ENCODE measurements around the gene RLN2. TPM values are rescaled to one million over a fixed set of nuclear protein-coding genes. Genes with fewer than 3 reads are reported as not detected.
"Not testable (repeated sequence)": the region's sequence is repeated elsewhere in the genome, so short reads cannot be mapped to it uniquely, and the experiment has no call there.

RLN2 gene, protein sequence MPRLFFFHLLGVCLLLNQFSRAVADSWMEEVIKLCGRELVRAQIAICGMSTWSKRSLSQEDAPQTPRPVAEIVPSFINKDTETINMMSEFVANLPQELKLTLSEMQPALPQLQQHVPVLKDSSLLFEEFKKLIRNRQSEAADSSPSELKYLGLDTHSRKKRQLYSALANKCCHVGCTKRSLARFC
- 4.0 and 4.4 TPM in 2 replicates for total RNA-seq
- long read RNA-seq, partial matches to known transcripts = 0 of 2 reads
- long read RNA-seq, other reads (novel, unspliced or antisense) = 2 of 2 reads

DNA sequence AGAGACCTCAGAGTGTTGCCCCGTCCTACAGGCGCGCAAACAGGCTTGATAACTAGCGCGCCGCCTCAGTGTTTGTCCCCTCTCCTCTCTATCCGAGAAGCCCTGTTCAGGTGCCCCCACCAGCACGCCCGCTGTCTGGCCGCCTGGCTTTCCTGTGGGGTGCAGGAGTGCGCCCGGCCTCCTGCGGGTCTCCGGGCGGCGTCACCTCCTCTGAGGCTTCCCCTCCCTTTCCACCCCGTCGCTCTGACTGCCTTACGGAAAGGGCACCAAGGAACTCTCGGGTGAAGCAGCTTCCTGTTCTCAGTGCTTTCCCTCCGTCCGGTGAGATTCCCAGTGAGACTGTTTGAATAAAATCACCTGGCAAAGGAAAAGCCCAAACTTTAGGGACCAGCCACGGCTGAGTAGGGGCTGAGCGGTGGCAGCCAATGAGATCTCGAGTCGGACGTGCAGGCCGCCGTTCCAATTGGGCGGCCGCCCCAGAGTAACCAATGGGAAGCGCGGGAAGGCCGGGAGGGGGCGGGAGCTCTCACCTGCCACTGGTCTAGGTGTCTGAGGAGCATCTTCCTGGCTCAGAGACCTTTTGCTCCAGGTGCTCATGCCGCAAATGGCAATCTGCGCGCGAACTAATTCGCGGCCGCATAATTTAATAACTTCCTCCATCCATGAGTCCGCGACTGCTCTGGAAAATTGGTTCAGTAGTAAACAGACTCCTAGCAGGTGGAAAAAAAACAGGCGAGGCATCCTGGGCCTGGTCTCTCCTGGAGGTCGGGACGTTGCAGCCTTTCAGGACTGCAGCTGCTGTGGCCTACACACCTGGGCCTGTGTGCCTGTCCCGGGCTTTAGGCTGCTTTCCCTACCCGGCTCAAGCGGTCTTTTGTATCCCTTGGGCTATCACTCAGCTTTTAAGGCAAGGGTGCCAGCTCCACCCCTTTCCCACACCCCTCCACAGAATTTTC, at the start of gene RLN2:
Gene RLN2 (minus strand): TSS at position 877 of the 956 bp plus-strand sequence. CDS start 136 bp downstream, at position 741.
- not testable (repeated sequence) for H3K27me3 Mint-ChIP-seq; DNase-seq (ENCODE audit: low spot score, unreplicated experiment); H3K27ac Mint-ChIP-seq; H3K4me1 Mint-ChIP-seq (ENCODE audit: low read depth); H3K36me3 Mint-ChIP-seq (ENCODE audit: insufficient read depth); H3K9me3 Mint-ChIP-seq (ENCODE audit: low read depth)
- peak within 1 kb of the TSS; percentile 54 for H3K4me3 Mint-ChIP-seq (ENCODE audit: low read depth)

DNA sequence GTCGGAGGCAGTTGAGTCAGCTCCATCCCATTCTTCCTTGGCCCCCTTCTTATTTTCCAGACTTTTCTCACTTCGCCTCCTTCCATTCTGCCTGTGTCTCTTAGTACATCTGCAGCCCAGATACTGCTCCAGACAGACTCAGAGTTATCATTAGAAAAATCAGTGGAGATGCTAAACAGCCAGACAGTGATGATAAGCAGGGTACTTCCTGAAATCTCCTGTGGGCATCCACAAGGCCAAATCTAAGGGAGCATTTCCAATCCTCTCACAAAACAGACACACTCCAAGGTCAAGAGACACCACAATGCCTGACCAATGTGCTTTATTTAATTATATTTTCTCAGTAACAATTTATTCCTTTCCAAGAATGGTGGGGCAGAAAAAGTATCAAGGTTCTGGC, 49.7 kb upstream of the RLN2 start:
- TF ChIP-seq, protein P1, sequence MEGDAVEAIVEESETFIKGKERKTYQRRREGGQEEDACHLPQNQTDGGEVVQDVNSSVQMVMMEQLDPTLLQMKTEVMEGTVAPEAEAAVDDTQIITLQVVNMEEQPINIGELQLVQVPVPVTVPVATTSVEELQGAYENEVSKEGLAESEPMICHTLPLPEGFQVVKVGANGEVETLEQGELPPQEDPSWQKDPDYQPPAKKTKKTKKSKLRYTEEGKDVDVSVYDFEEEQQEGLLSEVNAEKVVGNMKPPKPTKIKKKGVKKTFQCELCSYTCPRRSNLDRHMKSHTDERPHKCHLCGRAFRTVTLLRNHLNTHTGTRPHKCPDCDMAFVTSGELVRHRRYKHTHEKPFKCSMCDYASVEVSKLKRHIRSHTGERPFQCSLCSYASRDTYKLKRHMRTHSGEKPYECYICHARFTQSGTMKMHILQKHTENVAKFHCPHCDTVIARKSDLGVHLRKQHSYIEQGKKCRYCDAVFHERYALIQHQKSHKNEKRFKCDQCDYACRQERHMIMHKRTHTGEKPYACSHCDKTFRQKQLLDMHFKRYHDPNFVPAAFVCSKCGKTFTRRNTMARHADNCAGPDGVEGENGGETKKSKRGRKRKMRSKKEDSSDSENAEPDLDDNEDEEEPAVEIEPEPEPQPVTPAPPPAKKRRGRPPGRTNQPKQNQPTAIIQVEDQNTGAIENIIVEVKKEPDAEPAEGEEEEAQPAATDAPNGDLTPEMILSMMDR (IDR thresholded peaks at IDR 0.05; ENCODE audit: unreplicated experiment) = no peak
- Mint-ChIP-seq H3K36me3 (ENCODE audit: insufficient read depth) (no peaks in the 10 kb centered on the region), H3K4me1 (ENCODE audit: low read depth) (no peaks in the 10 kb centered on the region), H3K9me3 (ENCODE audit: low read depth) (peaks cover 4% of the 10 kb centered on the region), H3K27ac (no peak overlapping the region), H3K4me3 (ENCODE audit: low read depth) (no peak overlapping the region), H3K27me3 (no peaks in the 10 kb centered on the region)
- DNase-seq (ENCODE audit: low spot score, unreplicated experiment) = no peak

DNA sequence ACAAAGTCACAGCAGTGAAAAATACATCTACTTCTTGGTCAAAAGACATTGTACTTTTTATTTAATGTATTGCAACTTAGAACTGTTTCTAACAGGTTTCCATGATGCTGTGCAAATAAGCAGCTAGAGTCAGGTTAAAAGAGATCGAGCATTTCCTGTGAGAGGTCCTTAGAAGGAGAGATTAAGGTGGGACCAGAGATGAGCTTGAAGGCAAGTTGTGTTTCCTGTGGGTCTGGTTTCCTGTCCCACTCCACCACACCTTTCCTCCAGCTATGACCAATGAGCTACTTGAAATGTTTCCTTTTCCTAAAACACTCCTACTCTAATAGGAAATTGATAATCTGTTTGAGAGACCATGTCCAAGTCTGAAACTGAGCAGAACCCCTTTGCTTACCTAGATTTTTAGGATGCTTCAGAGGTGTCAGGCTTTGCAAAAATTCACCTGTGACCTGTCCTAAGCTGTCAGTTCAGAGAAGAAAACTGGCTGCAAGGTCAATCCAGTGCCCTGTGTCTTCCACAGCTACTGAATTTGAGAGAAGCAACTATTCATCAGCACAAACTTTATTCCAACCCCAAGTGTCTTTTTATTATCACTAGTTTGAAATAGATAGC, 48.2 kb upstream of the RLN2 start:
- DNase-seq (ENCODE audit: low spot score, unreplicated experiment) = no peak
- no peaks in the 10 kb centered on the region for H3K27me3 Mint-ChIP-seq
- peaks cover 5% of the 10 kb centered on the region for H3K9me3 Mint-ChIP-seq (ENCODE audit: low read depth)
- no peaks in the 10 kb centered on the region for H3K36me3 Mint-ChIP-seq (ENCODE audit: insufficient read depth)
- H3K4me3 Mint-ChIP-seq (ENCODE audit: low read depth) = no peak overlapping the region
- TF ChIP-seq, protein P1 (IDR thresholded peaks at IDR 0.05; ENCODE audit: unreplicated experiment) = no peak
- no peak overlapping the region for H3K27ac Mint-ChIP-seq
- no peaks in the 10 kb centered on the region for H3K4me1 Mint-ChIP-seq (ENCODE audit: low read depth)

DNA sequence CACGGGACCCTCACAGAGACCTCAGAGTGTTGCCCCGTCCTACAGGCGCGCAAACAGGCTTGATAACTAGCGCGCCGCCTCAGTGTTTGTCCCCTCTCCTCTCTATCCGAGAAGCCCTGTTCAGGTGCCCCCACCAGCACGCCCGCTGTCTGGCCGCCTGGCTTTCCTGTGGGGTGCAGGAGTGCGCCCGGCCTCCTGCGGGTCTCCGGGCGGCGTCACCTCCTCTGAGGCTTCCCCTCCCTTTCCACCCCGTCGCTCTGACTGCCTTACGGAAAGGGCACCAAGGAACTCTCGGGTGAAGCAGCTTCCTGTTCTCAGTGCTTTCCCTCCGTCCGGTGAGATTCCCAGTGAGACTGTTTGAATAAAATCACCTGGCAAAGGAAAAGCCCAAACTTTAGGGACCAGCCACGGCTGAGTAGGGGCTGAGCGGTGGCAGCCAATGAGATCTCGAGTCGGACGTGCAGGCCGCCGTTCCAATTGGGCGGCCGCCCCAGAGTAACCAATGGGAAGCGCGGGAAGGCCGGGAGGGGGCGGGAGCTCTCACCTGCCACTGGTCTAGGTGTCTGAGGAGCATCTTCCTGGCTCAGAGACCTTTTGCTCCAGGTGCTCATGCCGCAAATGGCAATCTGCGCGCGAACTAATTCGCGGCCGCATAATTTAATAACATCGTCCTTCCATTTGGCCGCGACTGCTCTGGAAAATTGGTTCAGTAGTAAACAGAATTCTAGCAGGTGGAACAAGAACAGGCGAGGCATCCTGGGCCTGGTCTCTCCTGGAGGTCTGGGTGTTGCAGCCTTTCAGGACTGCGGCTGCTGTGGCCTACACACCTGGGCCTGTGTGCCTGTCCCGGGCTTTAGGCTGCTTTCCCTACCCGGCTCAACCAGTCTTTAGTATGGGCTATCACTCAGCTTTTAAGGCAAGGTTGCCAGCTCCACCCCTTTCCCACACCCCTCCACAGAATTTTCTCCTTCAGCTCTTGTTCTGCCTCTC, 34.8 kb upstream of the RLN2 start, which contains the start of gene RLN1:
Gene RLN1 (minus strand): TSS at position 885 of the 990 bp plus-strand sequence. CDS start 130 bp downstream, at position 755.
- not testable (repeated sequence) for DNase-seq (ENCODE audit: low spot score, unreplicated experiment); H3K9me3 Mint-ChIP-seq (ENCODE audit: low read depth); H3K36me3 Mint-ChIP-seq (ENCODE audit: insufficient read depth); H3K4me1 Mint-ChIP-seq (ENCODE audit: low read depth); H3K27me3 Mint-ChIP-seq
- peak within 1 kb of the TSS; percentile 58 for H3K4me3 Mint-ChIP-seq (ENCODE audit: low read depth)
- H3K27ac Mint-ChIP-seq = peak within 1 kb of the TSS; percentile 90

DNA sequence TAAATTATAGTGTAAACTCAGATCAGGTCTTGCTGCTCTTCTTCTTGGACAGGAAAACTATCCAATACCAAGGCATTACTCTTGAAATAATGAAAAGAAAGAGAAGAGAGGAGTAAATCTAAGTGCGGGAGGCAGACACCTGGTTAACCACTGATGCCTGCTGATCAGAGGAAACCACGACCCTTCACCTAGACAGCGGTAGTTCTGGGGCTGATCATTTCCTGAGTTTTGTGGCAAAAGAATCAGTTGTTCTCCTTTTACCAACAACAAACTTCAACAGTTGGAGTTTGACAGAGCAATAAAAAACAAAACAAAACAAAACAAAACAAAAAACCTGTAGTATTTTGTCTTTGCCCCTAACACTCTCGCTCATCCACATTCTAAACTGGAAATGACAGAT, 32.2 kb upstream of the RLN2 start:
- Mint-ChIP-seq H3K36me3 (ENCODE audit: insufficient read depth) (no peaks in the 10 kb centered on the region), H3K9me3 (ENCODE audit: low read depth) (no peaks in the 10 kb centered on the region), H3K27ac (no peak overlapping the region), H3K4me1 (ENCODE audit: low read depth) (no peaks in the 10 kb centered on the region), H3K4me3 (ENCODE audit: low read depth) (no peak overlapping the region), H3K27me3 (no peaks in the 10 kb centered on the region)
- TF ChIP-seq, protein P1 (IDR thresholded peaks at IDR 0.05; ENCODE audit: unreplicated experiment) = no peak
- no peak for DNase-seq (ENCODE audit: low spot score, unreplicated experiment)

DNA sequence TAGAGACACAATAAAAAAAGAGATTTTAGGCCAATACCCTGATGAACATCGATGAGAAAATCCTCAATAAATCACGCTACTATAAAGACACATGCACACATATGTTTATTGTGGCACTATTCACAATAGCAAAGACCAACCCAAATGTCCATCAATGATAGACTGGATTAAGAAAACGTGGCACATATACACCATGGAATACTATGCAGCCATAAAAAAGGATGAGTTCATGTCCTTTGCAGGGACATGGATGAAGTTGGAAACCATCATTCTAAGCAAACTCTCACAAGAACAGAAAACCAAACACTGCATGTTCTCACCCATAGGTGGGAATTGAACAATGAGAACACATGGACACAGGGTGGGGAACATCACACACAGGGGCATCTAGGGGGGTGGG, 26.8 kb upstream of the RLN2 start:
- H3K4me1 Mint-ChIP-seq (ENCODE audit: low read depth); H3K9me3 Mint-ChIP-seq (ENCODE audit: low read depth); H3K27me3 Mint-ChIP-seq; H3K4me3 Mint-ChIP-seq (ENCODE audit: low read depth); DNase-seq (ENCODE audit: low spot score, unreplicated experiment); H3K27ac Mint-ChIP-seq: not testable (repeated sequence)
- peaks cover 13% of the 10 kb centered on the region for H3K36me3 Mint-ChIP-seq (ENCODE audit: insufficient read depth)

Data from progenitor cell of endocrine pancreas (in vitro differentiated cells).